Adrenal gland (tissue), 5 donors: ENCODE measurements around the gene SZT2.

Source experiments
- POLR2A ChIP-seq, 2 donors: fragments of 450-650 bp; IDR thresholded peaks; one replicate each; pipeline ENCODE4 v1.6.1; 2017; ENCODE audit warnings: antibody characterized with exemption in 2 of 2, mild to moderate bottlenecking in 2 of 2, moderate library complexity in 1 of 2
- TF ChIP-seq, protein P1 (sequence below), 6 experiments: fragments of 450-650 bp in 4 of 6; fragments of 200-600 bp in 2 of 6; sonication (generic) in 1 of 6; IDR thresholded peaks; 1 replicate in 5 of 6; 2 replicates in 1 of 6; pipeline versions ENCODE4 v1.5.1 to v1.8.0; 2016 to 2021; ENCODE audit warnings: antibody characterized with exemption in 6 of 6, mild to moderate bottlenecking in 2 of 6, moderate library complexity in 1 of 6
- donor health status: DM: no; HTN: no; CAD: no.

DNA sequence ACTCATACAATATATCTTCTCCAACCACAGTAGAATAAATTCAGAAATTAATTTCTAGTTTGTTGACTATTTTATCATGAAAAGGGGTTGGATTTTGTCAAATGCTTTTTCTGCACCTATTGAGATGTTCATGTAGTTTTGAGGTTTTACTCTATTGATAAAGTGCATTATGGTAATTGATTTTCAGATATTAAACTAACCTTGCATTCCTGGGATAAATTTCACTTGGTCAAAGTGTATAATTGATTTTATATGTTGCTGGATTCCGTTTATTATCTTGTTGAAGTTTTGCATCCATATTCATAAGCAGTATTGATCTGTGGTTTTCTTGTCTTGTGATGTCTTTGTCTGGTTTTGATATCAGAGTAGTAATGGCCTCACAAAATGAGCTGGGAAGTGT, 98.5 kb downstream of the SZT2 start:
- TF ChIP-seq, protein P1, sequence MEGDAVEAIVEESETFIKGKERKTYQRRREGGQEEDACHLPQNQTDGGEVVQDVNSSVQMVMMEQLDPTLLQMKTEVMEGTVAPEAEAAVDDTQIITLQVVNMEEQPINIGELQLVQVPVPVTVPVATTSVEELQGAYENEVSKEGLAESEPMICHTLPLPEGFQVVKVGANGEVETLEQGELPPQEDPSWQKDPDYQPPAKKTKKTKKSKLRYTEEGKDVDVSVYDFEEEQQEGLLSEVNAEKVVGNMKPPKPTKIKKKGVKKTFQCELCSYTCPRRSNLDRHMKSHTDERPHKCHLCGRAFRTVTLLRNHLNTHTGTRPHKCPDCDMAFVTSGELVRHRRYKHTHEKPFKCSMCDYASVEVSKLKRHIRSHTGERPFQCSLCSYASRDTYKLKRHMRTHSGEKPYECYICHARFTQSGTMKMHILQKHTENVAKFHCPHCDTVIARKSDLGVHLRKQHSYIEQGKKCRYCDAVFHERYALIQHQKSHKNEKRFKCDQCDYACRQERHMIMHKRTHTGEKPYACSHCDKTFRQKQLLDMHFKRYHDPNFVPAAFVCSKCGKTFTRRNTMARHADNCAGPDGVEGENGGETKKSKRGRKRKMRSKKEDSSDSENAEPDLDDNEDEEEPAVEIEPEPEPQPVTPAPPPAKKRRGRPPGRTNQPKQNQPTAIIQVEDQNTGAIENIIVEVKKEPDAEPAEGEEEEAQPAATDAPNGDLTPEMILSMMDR (IDR thresholded peaks at IDR 0.05): no peak
- no peak for TF ChIP-seq POLR2A (IDR thresholded peaks at IDR 0.05)
